Ammon's horn (tissue), 1 donor: ENCODE data around the gene UBE4B.
A peak's percentile ranks its signal among the peaks of the same experiment; 100 is the strongest.
"Not testable (repeated sequence)": the region's sequence is repeated elsewhere in the genome, so short reads cannot be mapped to it uniquely, and the experiment has no call there.

Experiments
- DNase-seq: peaks from one replicate; pipeline ENCODE4 v3.0.0-alpha.2; 2016; ENCODE audit warnings: low spot score

The UBE4B gene

GRCh38 chr1:10032590-10033358, at the start of gene UBE4B:
Gene UBE4B, plus strand, starts transcription at chr1:10032958. Its CDS starts 713 bp downstream, at chr1:10033671.
- peak; percentile 99 for DNase-seq

GRCh38 chr1:9984253-9984652, 48.5 kb upstream of the UBE4B start:
- DNase-seq: peak; percentile 38

GRCh38 chr1:9985001-9985400, 47.8 kb upstream of the UBE4B start:
- no peak for DNase-seq

GRCh38 chr1:9989773-9990172, 43.0 kb upstream of the UBE4B start:
- DNase-seq: no peak

- DNase-seq: no peak
Measured at GRCh38 chr1:9990944-9991343, 41.8 kb upstream of the UBE4B start.

- no peak for DNase-seq
Measured at GRCh38 chr1:9992910-9993309, 39.8 kb upstream of the UBE4B start.

GRCh38 chr1:9993561-9994075, 39.1 kb upstream of the UBE4B start:
- DNase-seq: no peak

- no peak for DNase-seq
Measured at GRCh38 chr1:9996624-9997582, 35.9 kb upstream of the UBE4B start, which contains the start of gene RBP7. Gene RBP7, plus strand, starts transcription at chr1:9997228. Its CDS starts 31 bp downstream, at chr1:9997259.

GRCh38 chr1:10001016-10001665, 31.6 kb upstream of the UBE4B start:
- peak; percentile 77 for DNase-seq

- not testable (repeated sequence) for DNase-seq
Measured at GRCh38 chr1:10005248-10005647, 27.5 kb upstream of the UBE4B start.

GRCh38 chr1:10007169-10007568, 25.6 kb upstream of the UBE4B start:
- DNase-seq: no peak

- DNase-seq: no peak
Measured at GRCh38 chr1:10014016-10014415, 18.7 kb upstream of the UBE4B start.

- DNase-seq: no peak
Measured at GRCh38 chr1:10019561-10019960, 13.2 kb upstream of the UBE4B start.

GRCh38 chr1:10020086-10020485, 12.7 kb upstream of the UBE4B start:
- no peak for DNase-seq

- DNase-seq: not testable (repeated sequence)
Measured at GRCh38 chr1:10020678-10021077, 12.1 kb upstream of the UBE4B start.

GRCh38 chr1:10021992-10022391, 10.8 kb upstream of the UBE4B start:
- not testable (repeated sequence) for DNase-seq

- no peak for DNase-seq
Measured at GRCh38 chr1:10022656-10023055, 10.1 kb upstream of the UBE4B start.

- no peak for DNase-seq
Measured at GRCh38 chr1:10025354-10025753, 7.4 kb upstream of the UBE4B start.

- no peak for DNase-seq
Measured at GRCh38 chr1:10027027-10027426, 5.7 kb upstream of the UBE4B start.

GRCh38 chr1:10028956-10029500, 3.7 kb upstream of the UBE4B start:
- not testable (repeated sequence) for DNase-seq

- DNase-seq: no peak
Measured at GRCh38 chr1:10031461-10031860, 1.3 kb upstream of the UBE4B start.

- no peak for DNase-seq
Measured at GRCh38 chr1:10033359-10033845, 644 bp downstream of the UBE4B start.
